Measurements from ENCODE around the gene IER3.

Gene IER3

GRCh38 chr6:30752157-30752927 is 8.0 kb upstream of the IER3 start:
- no peak overlapping the region for H3K4me3 ChIP-seq
- peak overlapping the region; percentile 40 to 96 (median 89) for H3K27ac ChIP-seq

- Histone ChIP-seq H3K4me3 (no peak overlapping the region), H3K27ac (peak overlapping the region in 15 of 21 experiments; percentile 31 to 96 (median 86))
Measured at GRCh38 chr6:30750379-30750668, 6.0 kb upstream of the IER3 start.

GRCh38 chr6:30749554-30750378 is 5.4 kb upstream of the IER3 start:
- Histone ChIP-seq H3K27ac (peak overlapping the region in 18 of 21 experiments; percentile 31 to 96 (median 82)), H3K4me3 (no peak overlapping the region)

- Histone ChIP-seq H3K4me3 (no peak overlapping the region), H3K27ac (peak overlapping the region in 19 of 21 experiments; percentile 31 to 96 (median 81))
Measured at GRCh38 chr6:30748851-30749540, 4.6 kb upstream of the IER3 start.

DNA sequence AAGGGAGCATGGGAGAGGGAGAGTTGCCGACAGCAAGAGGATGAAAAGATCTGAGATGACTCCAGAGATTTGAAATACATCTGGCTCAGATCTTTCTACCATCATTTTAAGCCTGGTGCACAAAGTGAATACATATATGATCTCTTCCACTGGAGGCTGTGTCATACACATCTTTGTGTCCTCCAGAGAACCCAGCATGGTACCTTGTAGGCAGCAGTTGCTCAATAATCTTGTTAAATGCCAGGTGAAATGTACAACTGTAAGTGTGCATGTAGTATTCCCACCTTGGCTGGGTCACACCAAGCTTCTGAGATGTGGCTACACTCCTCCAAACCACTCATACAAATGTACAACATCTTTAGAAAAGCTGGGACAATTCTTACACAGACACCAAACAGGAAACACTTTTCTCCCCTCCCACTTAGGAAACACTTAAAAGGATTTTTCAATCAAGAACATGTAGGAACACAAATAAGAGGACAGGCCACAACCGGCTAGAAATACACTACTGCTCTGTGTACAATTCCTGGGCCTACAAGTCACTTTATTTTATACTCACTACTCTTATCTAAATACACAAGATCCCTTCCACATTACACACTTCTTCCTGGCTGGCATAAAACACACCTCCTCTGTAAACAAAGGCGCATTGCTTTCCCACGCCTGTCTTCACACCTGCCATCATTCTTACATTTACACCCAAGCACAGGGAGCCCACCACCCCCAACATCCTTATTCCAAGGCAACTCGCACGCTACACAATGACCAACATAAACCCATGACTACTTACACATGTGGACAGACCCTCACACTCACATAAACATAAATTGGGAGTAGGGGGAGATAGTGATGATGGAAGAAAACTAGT is 3.8 kb upstream of the IER3 start:
- Histone ChIP-seq H3K27ac (peak overlapping the region in 19 of 21 experiments; percentile 27 to 96 (median 81)), H3K4me3 (no peak overlapping the region)

GRCh38 chr6:30747300-30747687 is 2.9 kb upstream of the IER3 start:
- Histone ChIP-seq H3K4me3 (no peak overlapping the region), H3K27ac (peak overlapping the region in 14 of 21 experiments; percentile 27 to 96 (median 82))

GRCh38 chr6:30743099-30744053 is 971 bp downstream of the IER3 start:
- peak overlapping the region; percentile 74 to 98 (median 94) for H3K27ac ChIP-seq
- peak overlapping the region; percentile 67 to 88 (median 74) for H3K4me3 ChIP-seq

DNA sequence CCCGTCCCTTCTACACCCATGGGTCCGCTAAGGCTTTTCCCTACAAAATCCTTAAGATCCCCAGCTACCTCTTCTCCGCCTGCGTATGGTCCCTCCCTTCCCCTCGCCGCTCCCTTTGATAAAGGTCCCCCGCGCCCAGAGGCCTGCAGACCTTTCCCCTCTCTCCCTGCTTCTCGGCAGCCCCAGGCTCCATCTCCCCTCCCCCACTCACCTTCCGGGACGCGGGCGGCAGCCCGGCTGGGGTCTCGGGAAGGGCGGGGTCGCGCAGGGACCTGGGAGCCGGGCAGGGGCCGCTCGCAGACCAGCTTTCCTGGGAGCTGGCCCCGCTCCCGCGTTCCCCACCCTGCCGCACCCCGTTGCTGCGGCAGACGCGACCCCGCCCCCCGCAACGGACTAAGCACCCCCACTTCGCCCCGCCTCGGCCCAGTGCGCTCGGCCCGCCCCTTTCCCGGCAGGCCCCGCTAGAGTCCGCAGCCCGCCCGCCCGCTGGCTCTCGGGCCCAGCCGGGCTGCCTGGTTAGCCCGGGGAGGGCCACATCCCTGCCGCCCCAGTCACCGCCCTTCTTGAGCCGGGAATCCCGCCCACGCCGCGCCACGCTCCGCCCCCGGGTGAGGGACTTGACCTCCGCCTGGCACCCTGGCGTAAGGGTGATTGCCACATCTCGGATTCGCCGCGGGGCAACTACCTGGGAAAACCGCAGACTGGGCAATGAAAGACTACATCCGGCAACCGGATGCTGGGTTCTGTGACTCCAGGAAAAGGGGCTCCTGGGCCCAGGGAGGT is 1.8 kb downstream of the IER3 start, which contains the start of gene FLOT1:
Gene FLOT1 (minus strand): TSS at position 372 of the 783 bp plus-strand sequence. CDS start 498 bp downstream, outside the sequence.
- Histone ChIP-seq H3K27ac (peak within 1 kb of the TSS; percentile 82 to 98 (median 94)), H3K4me3 (peak within 1 kb of the TSS; percentile 67 to 88 (median 74))

DNA sequence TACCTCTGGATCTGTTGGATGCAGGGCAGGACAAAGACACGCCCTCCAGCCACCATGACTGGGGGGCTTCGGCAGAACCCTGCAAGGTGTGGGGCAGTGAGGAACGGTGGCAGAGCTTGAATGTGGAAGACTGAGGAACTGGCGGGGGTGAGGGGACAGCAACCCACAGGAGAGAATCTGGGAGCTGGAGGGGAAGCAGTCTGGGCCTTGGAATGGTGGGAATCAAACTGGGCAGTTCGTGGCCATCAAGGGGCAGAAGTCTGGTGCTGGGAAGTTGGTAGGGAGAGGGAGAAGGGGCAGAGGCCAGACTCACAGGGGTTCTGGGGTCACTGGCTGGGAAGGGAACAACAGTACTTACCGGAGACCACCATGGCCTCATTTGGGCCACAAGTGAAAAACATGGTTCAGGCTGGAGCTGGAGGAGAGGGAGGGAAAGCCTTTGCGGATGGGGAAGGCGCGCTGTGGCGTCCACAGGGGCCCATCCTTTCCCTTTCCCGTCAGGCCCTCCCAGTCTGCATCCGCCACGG is 2.5 kb downstream of the IER3 start:
- peak overlapping the region; percentile 80 to 98 (median 94) for H3K27ac ChIP-seq
- H3K4me3 ChIP-seq, result peak overlapping the region; percentile 67 to 88 (median 74)

- Histone ChIP-seq H3K4me3 (peak overlapping the region; percentile 67 to 88 (median 74)), H3K27ac (peak overlapping the region; percentile 80 to 98 (median 94))
Measured at GRCh38 chr6:30741063-30741779, 3.1 kb downstream of the IER3 start.

GRCh38 chr6:30740540-30740870 is 3.8 kb downstream of the IER3 start:
- Histone ChIP-seq H3K4me3 (no peak overlapping the region), H3K27ac (peak overlapping the region in 8 of 21 experiments; percentile 37 to 98 (median 95))

- Histone ChIP-seq H3K4me3 (no peak overlapping the region), H3K27ac (peak overlapping the region in 1 of 21 experiments; percentile 20)
Measured at GRCh38 chr6:30738532-30738931, 5.8 kb downstream of the IER3 start.

DNA sequence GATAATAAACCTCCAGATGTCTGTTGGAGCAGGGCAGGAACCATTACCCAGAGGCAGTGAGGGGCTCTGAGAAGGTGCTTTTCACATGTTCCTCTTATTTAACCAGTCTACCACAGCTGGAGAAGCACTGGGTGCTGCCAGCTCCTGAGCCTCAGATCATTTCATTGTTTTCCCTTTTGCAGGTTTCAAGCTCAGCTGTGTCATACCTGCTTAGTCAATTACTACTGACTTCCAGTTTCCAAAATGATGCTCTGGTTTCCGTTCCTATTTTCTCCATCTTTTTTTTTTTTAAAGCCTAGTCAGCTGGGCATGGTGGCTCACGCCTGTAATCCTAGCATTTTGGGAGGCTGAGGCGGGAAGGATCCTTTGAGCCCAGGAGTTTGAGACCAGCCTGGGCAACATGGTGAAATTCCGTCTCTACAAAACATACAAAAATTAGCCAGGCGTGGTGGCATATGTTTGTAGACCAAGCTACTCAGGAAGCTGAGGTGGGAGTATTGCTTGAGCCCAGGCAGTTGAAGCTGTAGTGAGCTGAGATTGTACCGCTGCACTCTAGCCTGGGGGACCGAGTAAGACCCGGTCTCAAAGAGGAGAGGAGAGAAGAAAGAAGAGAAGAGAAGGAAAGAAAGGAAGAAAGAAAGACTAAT is 8.6 kb downstream of the IER3 start:
- H3K4me3 ChIP-seq, result no peak overlapping the region
- H3K27ac ChIP-seq, result peak overlapping the region in 1 of 21 experiments; percentile 11

DNA sequence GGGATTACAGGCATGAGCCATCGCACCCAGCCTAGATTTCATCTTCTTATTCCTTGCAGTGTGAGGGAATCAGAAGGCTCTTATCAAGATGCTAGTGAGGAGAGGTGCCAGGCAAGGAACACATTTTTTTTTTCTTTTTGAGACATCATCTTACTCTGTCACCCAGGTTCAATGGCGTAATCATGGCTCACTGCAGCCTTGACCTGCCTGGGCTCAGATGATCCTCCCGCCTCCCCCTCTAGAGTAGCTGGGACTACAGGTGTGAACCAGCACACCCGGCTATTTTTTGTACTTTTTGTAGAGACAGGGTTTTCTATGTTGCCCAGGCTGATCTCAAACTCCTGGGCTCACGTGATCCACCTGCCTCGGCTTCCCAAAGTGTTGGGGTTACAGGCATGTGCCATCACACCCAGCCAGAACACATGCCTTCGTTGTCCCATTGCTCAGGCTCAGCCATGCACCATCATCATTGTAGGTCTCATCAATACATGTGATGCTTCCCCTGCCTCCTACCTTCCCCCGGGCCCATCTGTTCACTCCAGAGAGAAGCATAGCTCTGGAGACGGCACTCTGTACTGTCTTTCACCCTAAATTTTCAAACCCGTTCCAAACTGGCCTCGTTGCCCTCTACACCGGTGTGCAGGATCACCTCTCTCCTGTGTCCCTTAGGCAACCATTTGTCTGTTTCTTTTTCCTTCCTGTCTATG is 12.0 kb downstream of the IER3 start:
- Histone ChIP-seq H3K4me3 (no peak overlapping the region), H3K27ac (no peak overlapping the region)
